Stromal cell of bone marrow (primary cell): ENCODE data around the gene ARHGAP10.

Source experiments
- DNase-seq: peaks from one replicate; pipeline ENCODE4 v3.0.0-alpha.2; 2012; ENCODE audit warnings: low read depth

ARHGAP10 gene

DNA sequence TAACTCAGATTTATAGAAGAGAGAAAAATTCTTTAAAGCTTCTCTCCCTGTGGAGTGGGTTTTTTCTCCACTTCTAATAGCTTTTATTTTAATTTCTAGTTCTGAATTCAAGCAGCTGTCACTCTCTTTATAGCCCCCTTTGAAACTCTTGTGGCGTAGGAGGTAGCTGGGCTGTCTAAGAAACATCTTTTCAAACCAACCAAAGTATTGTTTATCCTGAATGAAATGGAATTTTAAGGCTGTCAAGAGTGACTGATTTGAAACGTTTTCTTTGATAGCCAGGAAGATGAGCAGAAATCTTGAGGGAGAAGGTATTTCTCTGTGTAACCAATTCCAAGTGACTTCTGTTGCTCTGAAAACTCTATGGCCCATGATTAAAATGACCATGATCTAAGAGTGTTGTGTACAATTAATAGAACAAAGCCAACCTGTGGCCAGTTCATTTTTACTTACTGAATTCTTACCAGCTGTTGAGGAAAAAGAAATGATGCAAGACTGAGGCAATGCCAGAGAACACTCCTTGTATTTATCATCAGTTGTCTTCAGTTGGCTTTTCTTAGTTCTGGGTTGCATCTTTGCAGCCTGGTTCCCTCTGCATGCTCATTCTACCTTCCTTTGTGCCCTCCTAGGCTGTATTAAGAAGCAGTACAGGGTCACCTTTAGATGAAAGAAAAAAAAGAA lies 298.4 kb downstream of the ARHGAP10 start:
- peak; percentile 22 for DNase-seq

GRCh38 chr4:148034813-148035212 lies 302.9 kb downstream of the ARHGAP10 start:
- no peak for DNase-seq

- DNase-seq: no peak
These were observed 309.9 kb downstream of the ARHGAP10 start for GRCh38 chr4:148041606-148042329.

DNA sequence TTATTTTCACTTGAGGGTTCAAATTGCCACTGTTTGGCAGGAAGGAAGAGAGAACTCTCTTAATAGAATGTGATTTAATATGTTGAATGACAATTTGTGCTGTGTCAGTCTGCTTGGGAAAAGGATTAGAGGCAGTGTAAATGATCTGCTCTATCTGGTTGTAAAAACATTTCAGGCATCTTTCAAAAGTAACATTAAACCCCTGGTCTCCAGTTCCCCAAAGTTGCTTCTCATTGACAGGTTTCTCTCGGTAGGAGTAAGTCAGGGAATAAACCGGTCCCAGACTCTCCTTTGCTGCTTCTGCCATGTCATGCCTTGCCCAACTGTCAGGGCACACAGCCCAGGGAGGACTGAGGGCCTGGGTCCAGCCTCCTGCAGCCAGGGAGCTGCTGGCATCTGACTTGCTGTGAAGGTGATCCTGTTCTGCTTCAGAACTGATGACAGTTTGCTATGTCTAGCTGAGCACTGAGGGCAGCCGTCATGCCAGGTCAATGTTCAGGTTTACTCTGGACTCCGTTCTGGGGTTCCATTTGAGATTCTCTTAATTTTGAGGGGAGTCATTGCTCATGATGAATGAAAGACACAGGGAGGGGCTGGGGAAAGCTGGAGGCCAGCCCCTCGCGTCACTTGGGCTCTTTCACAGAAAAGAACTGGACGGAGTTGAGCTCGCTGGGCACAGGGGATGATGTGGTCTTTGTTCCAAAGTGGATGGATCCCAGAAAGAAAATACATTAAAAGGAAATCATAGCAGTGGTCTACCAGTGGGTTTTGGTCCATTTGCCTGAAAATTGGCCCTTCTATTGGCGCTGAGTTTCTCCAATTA lies 312.4 kb downstream of the ARHGAP10 start:
- DNase-seq: no peak

DNA sequence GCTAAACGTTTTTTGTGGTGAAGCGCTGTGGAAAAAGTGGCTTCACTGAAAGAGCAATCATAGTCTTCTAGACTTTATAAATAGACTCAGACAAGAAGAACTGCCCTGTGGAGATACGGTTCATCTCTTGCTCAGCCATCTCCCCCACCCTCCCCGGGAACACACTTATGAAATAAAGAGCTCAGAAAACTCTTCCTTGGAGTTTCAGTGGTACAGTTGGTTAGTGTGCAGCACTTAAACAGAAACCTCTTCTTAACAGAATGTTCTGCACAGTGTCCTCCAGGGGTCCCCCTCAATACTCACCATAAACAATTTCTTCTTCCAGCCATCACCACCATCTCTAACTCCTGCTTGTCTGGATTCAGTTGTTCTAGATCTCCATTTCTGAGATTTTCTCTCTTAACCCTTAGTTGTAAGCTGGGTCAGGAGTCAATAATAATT lies 313.0 kb downstream of the ARHGAP10 start:
- no peak for DNase-seq

GRCh38 chr4:148048598-148048997 lies 316.7 kb downstream of the ARHGAP10 start:
- no peak for DNase-seq

- no peak for DNase-seq
These were observed 319.5 kb downstream of the ARHGAP10 start for GRCh38 chr4:148051403-148051802.

- DNase-seq: no peak
These were observed 320.6 kb downstream of the ARHGAP10 start for GRCh38 chr4:148052448-148052847.

DNA sequence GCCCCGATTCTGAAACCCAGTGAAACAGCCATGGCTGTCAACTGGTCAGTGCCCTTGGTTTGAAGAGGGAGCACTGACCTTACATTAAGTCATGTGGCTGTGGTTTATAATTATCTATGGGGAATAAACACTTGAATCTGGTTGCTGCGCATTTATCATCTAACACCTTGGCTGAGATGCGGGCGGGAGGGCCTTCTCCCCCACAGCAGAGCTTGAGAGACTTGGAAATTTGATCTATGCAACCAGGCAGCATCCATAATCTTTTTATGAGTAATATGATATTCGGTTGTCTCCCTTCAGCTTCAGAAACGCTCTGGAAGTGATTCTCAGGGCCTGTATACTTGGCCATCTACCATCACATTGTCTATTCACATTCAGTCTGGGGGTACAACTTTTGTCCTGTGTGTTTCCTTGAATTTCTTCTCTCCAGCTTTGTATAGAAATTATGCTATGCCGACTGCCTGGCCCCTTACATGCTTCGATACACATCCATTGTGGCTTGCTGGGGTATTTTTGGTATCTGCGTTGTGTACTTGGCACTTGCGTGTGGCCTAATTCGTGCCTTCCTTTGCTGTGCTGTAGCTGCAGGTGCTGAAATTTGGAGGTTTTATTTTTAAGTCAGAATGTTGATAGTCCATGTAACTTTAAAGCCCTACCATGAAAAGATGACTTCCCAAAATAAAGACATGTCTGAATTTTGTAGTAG lies 321.6 kb downstream of the ARHGAP10 start:
- DNase-seq: no peak

DNA sequence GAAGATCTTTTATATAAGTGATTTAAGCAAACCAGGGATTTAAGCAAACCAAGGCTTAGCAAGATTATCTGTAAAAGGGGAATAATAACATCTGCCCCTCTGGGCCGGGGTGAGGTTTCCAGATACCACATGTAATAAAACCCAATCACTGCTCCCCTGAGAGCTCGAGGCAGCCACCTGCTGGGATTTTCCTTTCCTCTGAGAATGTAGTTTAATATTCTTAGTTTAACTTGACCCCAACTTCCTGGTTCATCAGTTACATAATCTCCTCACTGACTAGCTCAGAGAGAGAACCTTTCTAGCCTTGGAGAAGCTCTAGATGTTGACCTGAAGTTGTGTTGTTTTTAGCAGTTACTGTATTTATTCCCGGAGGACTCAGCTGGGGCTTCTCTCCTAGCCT lies 322.4 kb downstream of the ARHGAP10 start:
- no peak for DNase-seq

GRCh38 chr4:148055844-148056243 lies 324.0 kb downstream of the ARHGAP10 start:
- DNase-seq: no peak

DNA sequence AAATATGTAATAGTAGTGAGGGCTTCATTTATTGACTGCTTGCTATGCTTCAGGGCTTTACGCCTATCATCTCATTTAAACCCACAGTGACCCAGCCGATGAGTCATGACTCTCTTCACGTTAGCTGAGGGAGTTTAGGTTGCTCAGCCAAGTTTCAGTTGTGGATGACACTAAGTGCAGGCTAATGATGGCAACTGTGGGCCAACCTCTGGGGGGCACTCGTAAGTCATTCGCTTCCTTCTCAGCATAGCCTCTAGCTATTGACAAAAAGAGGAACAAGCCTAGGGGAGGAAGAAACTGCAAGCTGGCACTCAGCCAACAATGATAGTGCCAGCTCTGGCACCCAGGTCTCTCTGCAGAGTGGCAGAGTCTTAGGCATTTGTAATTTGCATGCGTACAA lies 325.0 kb downstream of the ARHGAP10 start:
- peak; percentile 21 for DNase-seq

DNA sequence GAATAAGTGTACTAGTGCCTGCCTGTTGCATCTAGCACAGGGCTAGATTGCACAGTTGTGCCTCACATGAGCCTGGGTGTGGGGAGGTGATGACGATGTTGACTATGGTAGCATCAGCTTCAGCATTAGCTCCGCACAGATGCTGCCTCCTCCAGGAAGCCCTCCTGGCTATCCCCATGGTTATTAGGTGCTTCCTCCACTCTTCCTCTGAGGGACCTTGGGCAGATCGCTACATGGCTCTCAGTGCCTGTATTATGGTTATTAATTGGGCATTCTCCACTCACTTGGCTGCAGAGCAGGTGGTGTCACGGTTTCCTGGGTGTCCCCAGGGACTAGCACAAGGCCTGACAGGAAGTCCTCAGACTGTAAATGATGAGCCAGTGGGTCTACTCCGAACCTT lies 325.6 kb downstream of the ARHGAP10 start:
- no peak for DNase-seq

GRCh38 chr4:148057984-148058859 lies 326.3 kb downstream of the ARHGAP10 start:
- no peak for DNase-seq

GRCh38 chr4:148059617-148060180 lies 327.8 kb downstream of the ARHGAP10 start:
- DNase-seq: no peak

DNA sequence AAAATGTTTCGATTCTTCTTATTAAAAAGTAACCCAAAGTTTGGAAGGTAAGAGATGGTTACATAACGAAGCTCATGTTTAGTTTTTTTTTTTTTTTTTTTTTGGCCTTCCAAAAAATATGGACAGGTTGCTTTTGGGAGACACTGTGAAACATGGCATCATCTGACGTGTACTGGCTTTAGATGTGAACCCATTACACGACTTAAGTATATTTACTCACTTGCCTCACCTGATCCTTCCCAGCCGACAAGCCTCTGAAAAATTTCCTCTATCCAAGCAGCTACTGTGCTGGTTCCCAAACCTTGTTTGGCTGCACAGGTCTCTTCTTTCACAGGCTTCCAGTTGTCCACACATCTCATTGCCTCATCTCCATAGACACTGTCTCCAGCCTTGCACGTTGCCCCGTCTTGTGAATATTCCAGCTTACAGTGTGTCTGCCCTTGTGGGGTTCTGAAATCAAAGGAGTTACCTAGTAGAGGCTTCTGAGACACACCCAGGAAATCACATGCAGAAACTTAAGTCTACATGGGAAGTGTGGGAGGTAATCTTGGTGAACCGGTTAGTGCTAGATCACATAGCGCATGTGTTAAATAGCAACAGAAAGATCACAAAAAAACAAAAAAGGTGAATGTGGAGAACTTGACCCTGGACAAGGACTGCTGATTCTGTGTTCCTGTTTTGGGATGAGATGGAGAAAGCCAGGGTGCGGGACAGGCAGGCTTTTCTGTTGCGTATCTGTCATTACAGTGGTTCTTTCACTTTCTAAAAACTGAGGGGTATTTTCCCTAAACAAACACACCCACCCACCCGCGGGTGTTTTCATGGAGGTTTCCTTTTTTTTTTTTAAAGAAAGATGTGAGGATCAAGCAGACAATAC lies 328.6 kb downstream of the ARHGAP10 start:
- DNase-seq: no peak

GRCh38 chr4:148061141-148061481 lies 329.2 kb downstream of the ARHGAP10 start:
- DNase-seq: no peak

DNA sequence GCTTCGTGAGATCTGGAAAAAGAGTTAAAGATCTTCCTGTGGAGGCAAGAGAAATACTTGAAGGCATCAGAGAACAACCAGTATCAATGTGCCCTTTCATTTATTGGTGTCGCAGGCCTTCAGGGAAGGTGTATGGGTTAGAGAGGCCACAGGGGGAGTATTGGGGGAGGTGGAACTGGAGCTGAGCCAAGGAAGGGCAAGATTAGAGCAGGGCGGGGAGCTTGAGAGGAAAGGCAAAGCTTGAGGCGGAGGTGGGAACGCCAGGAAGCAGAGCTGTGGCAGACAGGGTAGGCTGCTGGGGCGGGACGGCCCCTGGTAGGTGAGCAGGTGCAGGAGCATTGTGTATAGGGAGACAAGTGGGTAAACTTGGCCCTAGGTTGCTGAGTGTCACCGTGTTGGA lies 329.9 kb downstream of the ARHGAP10 start:
- DNase-seq: no peak

DNA sequence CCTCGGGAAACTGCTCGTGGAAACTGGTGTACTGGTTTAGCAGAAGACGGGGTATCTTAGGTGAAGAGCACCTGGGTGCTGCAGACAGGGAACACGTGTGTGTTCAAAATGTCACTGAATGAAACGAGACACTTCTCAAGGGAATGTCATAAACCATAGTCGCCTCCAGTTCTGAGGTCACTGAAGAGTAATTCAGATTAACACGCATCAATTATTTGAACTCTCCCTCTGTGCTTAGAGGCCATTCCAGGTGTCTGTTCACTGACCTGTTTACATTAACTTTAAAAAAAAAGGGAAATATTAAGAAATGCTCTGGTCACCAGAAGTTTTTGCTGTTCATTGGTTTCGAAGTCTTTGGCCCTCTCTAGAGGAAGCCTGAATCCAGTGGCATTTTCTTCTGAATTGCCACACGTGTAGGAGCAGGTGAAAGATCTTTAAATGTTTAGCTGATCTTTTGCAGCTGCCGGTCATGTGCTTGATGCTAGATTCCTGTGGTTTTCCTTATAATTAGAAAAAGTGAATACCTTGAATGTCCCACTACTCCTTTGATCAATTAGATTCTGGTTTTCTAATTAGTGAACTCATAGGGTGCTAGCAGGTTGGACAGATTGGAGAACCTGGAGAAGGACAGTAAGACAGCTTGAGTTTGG lies 330.5 kb downstream of the ARHGAP10 start:
- DNase-seq: no peak
